Measurements from ENCODE around the gene SLC26A1.

Gene SLC26A1

DNA sequence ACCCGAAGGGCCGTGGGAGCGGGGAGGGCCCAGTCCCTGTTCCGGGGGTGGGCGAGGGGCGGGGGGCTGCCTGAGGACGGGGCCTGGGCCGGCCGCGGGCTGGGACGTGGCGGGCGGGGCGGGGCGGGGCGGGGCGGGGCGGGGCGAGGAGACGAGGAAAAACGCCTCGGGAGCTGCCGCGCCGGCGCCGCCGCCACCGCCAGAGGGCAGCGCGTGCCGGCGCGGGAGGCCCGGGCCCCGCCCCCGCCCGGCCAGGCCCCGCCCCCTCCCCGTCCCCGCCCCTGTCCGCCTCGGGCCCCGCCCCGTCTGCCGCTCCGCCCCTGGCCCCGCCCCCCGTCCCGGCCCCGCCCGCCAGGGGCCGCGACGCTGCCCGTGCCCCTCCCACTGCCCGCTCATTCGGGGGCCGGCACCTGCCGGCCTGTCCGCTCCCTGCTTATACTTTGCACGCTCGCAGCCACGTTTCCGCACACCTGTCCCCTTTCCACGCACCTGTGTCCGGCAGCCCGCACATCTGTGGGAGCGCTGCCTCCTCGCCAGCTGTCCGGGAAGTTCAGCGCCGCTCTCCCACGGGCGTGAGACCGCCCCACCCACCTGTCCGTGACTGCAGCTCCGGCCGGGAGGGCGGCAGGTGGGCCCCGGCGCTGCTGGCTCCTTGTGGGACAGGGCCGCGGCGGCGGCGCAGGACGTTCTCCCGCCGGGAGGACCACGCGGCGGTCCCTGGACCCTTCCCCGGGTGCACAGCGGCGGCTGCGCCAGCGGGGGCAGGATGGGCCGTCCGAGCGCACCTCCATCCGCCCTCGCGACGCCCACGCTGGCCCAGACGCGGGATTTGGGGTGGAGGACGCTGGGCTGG, 16.6 kb upstream of the SLC26A1 start:
- Histone ChIP-seq H3K9me2 (replicated peaks; ENCODE audit: insufficient read depth, low read length) (no peaks in the 10 kb centered on the region), H3K4me2 (ENCODE audit: low read depth, low read length) (no peak overlapping the region), H2AFZ (ENCODE audit: low read length) (no peak overlapping the region), H3K79me2 (ENCODE audit: low read length) (no peaks in the 10 kb centered on the region), H3F3A (ENCODE audit: insufficient read depth, low read length) (no peaks in the 10 kb centered on the region), H3K9ac (ENCODE audit: low read length) (no peak overlapping the region), H4K20me1 (ENCODE audit: insufficient read depth, low read length) (no peaks in the 10 kb centered on the region), H3K27me3 (replicated peaks; ENCODE audit: insufficient read depth, low read length) (no peaks in the 10 kb centered on the region), H3K4me3 (ENCODE audit: low read length) (no peak overlapping the region), H3K4me1 (ENCODE audit: low read length) (no peaks in the 10 kb centered on the region), H3K36me3 (replicated peaks; ENCODE audit: insufficient read depth, low read length) (no peaks in the 10 kb centered on the region), H3K9me3 (replicated peaks; ENCODE audit: insufficient read depth, low read length) (no peaks in the 10 kb centered on the region), H3K27ac (ENCODE audit: low read length) (no peak overlapping the region)
- no peak for DNase-seq
- TF ChIP-seq EZH2phosphoT487 (IDR thresholded peaks at IDR 0.05; ENCODE audit: low read length) (no peak), EZH2 (optimal IDR thresholded peaks at IDR 0.05; ENCODE audit: low read depth, low read length) (no peak)
- TF ChIP-seq, protein P1, sequence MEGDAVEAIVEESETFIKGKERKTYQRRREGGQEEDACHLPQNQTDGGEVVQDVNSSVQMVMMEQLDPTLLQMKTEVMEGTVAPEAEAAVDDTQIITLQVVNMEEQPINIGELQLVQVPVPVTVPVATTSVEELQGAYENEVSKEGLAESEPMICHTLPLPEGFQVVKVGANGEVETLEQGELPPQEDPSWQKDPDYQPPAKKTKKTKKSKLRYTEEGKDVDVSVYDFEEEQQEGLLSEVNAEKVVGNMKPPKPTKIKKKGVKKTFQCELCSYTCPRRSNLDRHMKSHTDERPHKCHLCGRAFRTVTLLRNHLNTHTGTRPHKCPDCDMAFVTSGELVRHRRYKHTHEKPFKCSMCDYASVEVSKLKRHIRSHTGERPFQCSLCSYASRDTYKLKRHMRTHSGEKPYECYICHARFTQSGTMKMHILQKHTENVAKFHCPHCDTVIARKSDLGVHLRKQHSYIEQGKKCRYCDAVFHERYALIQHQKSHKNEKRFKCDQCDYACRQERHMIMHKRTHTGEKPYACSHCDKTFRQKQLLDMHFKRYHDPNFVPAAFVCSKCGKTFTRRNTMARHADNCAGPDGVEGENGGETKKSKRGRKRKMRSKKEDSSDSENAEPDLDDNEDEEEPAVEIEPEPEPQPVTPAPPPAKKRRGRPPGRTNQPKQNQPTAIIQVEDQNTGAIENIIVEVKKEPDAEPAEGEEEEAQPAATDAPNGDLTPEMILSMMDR (IDR thresholded peaks at IDR 0.05; ENCODE audit: low read length), result no peak

DNA sequence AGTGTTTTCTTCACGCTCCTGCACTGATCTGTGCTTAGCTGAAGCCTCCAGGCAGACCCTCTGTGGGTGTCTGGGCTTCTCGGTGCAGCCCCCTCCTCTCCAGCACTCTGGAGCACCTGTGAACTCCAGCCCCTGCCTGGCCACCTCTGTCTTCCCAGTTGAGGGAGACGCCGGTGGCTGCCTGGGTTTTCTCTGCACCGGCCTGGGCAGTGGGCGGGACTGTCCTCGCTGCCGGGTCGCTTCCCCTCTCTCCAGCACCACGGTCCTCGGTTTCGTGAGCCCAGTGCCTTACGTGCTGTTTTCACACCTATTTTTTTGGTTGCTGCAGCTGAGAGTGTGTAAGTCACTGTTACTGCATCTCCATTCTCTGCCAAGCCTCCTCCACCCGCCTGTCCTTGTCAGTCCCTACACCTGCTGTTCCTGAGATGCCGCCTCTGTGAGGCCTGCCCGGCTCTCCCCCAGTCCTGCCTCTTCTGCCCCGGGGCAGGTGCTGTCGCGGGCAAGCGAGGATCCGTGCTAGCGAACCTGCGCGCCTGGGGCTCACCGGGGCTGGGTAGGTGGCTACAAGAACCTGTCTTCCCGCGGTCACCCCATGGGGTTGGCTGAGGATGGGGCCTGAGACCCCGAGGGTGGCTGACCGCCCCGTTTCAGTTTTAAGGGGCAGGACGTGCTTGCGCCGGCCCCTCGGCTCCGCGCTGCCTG, 15.8 kb upstream of the SLC26A1 start:
- TF ChIP-seq EZH2 (optimal IDR thresholded peaks at IDR 0.05; ENCODE audit: low read depth, low read length) (no peak), EZH2phosphoT487 (IDR thresholded peaks at IDR 0.05; ENCODE audit: low read length) (no peak)
- TF ChIP-seq, protein P1 (IDR thresholded peaks at IDR 0.05; ENCODE audit: low read length), result no peak
- Histone ChIP-seq H3K9me2 (replicated peaks; ENCODE audit: insufficient read depth, low read length) (no peaks in the 10 kb centered on the region), H3F3A (ENCODE audit: insufficient read depth, low read length) (no peaks in the 10 kb centered on the region), H3K27me3 (replicated peaks; ENCODE audit: insufficient read depth, low read length) (no peaks in the 10 kb centered on the region), H3K27ac (ENCODE audit: low read length) (no peak overlapping the region), H3K9me3 (replicated peaks; ENCODE audit: insufficient read depth, low read length) (no peaks in the 10 kb centered on the region), H3K36me3 (replicated peaks; ENCODE audit: insufficient read depth, low read length) (no peaks in the 10 kb centered on the region), H3K4me2 (ENCODE audit: low read depth, low read length) (no peak overlapping the region), H2AFZ (ENCODE audit: low read length) (no peak overlapping the region), H3K4me3 (ENCODE audit: low read length) (no peak overlapping the region), H3K4me1 (ENCODE audit: low read length) (no peaks in the 10 kb centered on the region), H3K9ac (ENCODE audit: low read length) (no peak overlapping the region), H3K79me2 (ENCODE audit: low read length) (no peaks in the 10 kb centered on the region), H4K20me1 (ENCODE audit: insufficient read depth, low read length) (no peaks in the 10 kb centered on the region)
- no peak for DNase-seq

DNA sequence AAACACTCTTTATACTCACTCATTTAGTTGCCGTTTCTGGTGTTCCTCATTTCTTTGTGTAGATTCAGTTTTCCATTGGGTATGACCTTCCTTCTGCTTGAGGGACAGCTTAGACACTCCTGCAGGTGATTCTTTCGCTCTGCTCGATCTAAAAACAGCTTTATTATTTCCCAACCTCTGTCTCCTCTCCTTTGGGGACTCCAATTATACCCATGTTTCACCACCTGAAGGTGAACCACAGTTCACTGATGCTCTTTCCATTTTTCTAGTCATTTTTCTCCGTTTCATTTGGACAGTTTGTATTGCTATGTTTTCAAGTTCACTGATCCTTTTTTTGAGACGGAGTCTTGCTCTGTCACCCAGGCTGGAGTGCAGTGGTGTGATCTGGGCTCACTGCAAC, 13.7 kb upstream of the SLC26A1 start:
- Histone ChIP-seq H3K4me3 (ENCODE audit: low read length) (no peak overlapping the region), H3K9ac (ENCODE audit: low read length) (no peak overlapping the region), H3K27me3 (replicated peaks; ENCODE audit: insufficient read depth, low read length) (no peaks in the 10 kb centered on the region), H3K36me3 (replicated peaks; ENCODE audit: insufficient read depth, low read length) (no peaks in the 10 kb centered on the region), H3F3A (ENCODE audit: insufficient read depth, low read length) (no peaks in the 10 kb centered on the region), H3K4me1 (ENCODE audit: low read length) (no peaks in the 10 kb centered on the region), H3K9me2 (replicated peaks; ENCODE audit: insufficient read depth, low read length) (no peaks in the 10 kb centered on the region), H3K27ac (ENCODE audit: low read length) (no peak overlapping the region), H4K20me1 (ENCODE audit: insufficient read depth, low read length) (no peaks in the 10 kb centered on the region), H2AFZ (ENCODE audit: low read length) (no peak overlapping the region), H3K79me2 (ENCODE audit: low read length) (no peaks in the 10 kb centered on the region), H3K4me2 (ENCODE audit: low read depth, low read length) (no peak overlapping the region), H3K9me3 (replicated peaks; ENCODE audit: insufficient read depth, low read length) (no peaks in the 10 kb centered on the region)
- DNase-seq, result no peak
- TF ChIP-seq EZH2phosphoT487 (IDR thresholded peaks at IDR 0.05; ENCODE audit: low read length), result no peak
- TF ChIP-seq EZH2 (optimal IDR thresholded peaks at IDR 0.05; ENCODE audit: low read depth, low read length), result no peak
- TF ChIP-seq, protein P1 (IDR thresholded peaks at IDR 0.05; ENCODE audit: low read length), result no peak

Data from MM.1S (cell line).